Neural cell (in vitro differentiated cells): ENCODE data around the gene CACNA1S.

ENCODE experiments used
- EZH2 ChIP-seq: fragments of 200-600, 300-800 bp; shearing (Covaris generic), sonication (generic); IDR thresholded peaks from 2 replicates; pipeline ENCODE4 v1.6.1; 2014; ENCODE audit warnings: antibody characterized with exemption, low read length, borderline replicate concordance, mild to moderate bottlenecking; ENCODE audit not compliant: insufficient read depth, poor library complexity, severe bottlenecking
- POLR2AphosphoS5 ChIP-seq: IDR thresholded peaks from 2 replicates; pipeline ENCODE4 v1.6.1; 2012
- TF ChIP-seq, protein P1 (sequence below): fragments of 450-650 bp; IDR thresholded peaks from 2 replicates; pipeline ENCODE4 v1.5.1; 2014; ENCODE audit warnings: antibody characterized with exemption, mild to moderate bottlenecking, moderate library complexity; ENCODE audit not compliant: poor library complexity, severe bottlenecking

GRCh38 chr1:201034671-201035070 is 77.6 kb downstream of the CACNA1S start:
- TF ChIP-seq, protein P1, sequence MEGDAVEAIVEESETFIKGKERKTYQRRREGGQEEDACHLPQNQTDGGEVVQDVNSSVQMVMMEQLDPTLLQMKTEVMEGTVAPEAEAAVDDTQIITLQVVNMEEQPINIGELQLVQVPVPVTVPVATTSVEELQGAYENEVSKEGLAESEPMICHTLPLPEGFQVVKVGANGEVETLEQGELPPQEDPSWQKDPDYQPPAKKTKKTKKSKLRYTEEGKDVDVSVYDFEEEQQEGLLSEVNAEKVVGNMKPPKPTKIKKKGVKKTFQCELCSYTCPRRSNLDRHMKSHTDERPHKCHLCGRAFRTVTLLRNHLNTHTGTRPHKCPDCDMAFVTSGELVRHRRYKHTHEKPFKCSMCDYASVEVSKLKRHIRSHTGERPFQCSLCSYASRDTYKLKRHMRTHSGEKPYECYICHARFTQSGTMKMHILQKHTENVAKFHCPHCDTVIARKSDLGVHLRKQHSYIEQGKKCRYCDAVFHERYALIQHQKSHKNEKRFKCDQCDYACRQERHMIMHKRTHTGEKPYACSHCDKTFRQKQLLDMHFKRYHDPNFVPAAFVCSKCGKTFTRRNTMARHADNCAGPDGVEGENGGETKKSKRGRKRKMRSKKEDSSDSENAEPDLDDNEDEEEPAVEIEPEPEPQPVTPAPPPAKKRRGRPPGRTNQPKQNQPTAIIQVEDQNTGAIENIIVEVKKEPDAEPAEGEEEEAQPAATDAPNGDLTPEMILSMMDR: no peak
- no peak for TF ChIP-seq POLR2AphosphoS5
- TF ChIP-seq EZH2: no peak
